ENCODE results near the gene SLC14A1. TPM values are rescaled to one million over a fixed set of nuclear protein-coding genes. Genes with fewer than 3 reads are reported as not detected.

Gene SLC14A1
- total RNA-seq, 1 donor from 2014 or later: not detected

- DNase-seq (ENCODE audit: low read depth in 2 of 2): peak in 1 of 2 donors; percentile 41
Measured at GRCh38 chr18:45793264-45793965, 69.4 kb downstream of the SLC14A1 start.

- DNase-seq (ENCODE audit: low read depth in 2 of 2): no peak
Measured at GRCh38 chr18:45801416-45802004, 77.5 kb downstream of the SLC14A1 start.

Other genes with a start within 250 kb of the SLC14A1 start
- not detected in 2 replicates for gene SLC14A2, start 108.7 kb upstream of the SLC14A1 start, total RNA-seq
- gene SIGLEC15, start 101.5 kb downstream of the SLC14A1 start, total RNA-seq: under 0.01 TPM in 1 of 2 replicates, not detected in the other
- 8.9 and 12.1 TPM in 2 replicates for gene EPG5, start 243.1 kb downstream of the SLC14A1 start, total RNA-seq

All from lung microvascular endothelial cell (primary cell).